SK-N-SH (cell line): ENCODE results near the gene NHLRC3. TPM values are rescaled to one million over a fixed set of nuclear protein-coding genes. Genes with fewer than 3 reads are reported as not detected.

ENCODE experiments used
- CTCF ChIA-PET: fragments of 300-600, 350-600 bp; formaldehyde crosslinking; extraction: SDS; loops from one replicate; lab custom pipeline; 2021; lab: Yijun Ruan, JAX
- POLR2A ChIA-PET: fragments of 350-600 bp; sonication (Branson Sonifier 250); formaldehyde crosslinking; extraction: SDS; loops from one replicate; lab custom pipeline; 2020; ENCODE audit warnings: antibody characterized with exemption, inconsistent platforms; lab: Yijun Ruan, JAX
- DNase-seq: peaks from one replicate; pipeline ENCODE4 v3.0.0; 2012
- H2AFZ ChIP-seq: fragments of 200-600 bp; sonication (generic); 2 replicates; pipeline ENCODE4 v1.8.1; 2016; ENCODE audit warnings: antibody characterized with exemption, mild to moderate bottlenecking, low read depth
- H3F3A ChIP-seq: fragments of 200-600 bp; sonication (generic); replicated peaks from 2 replicates; pipeline ENCODE3; 2016; ENCODE audit warnings: antibody characterized with exemption, mild to moderate bottlenecking; ENCODE audit not compliant: insufficient read depth
- H3K27ac ChIP-seq, 2 experiments: fragments of 200-500 bp in 1 of 2; fragments of 200-600 bp in 1 of 2; sonication (Bioruptor generic) in 1 of 2; sonication (generic), shearing (Covaris generic) in 1 of 2; 2 replicates each; pipeline versions ENCODE4 v1.5.1 to v1.6.1; 2014 to 2016; ENCODE audit warnings: low read depth in 2 of 2, inconsistent platforms in 1 of 2, low read length in 1 of 2, mild to moderate bottlenecking in 1 of 2, mixed read lengths in 1 of 2
- H3K27me3 ChIP-seq: fragments of 200-600 bp; sonication (generic), shearing (Covaris generic); 2 replicates; pipeline ENCODE4 v1.6.1; 2016; ENCODE audit warnings: mixed run types; ENCODE audit not compliant: insufficient read depth
- H3K36me3 ChIP-seq, 2 experiments: fragments of 200-500 bp in 1 of 2; fragments of 200-600 bp in 1 of 2; sonication (Bioruptor generic) in 1 of 2; sonication (generic) in 1 of 2; replicated peaks in 1 of 2; 2 replicates each; pipeline versions ENCODE3 to v1.5.1; 2014 to 2016; ENCODE audit warnings: low read length in 1 of 2, mild to moderate bottlenecking in 1 of 2; ENCODE audit not compliant: insufficient read depth in 2 of 2, control insufficient read depth in 1 of 2
- H3K4me1 ChIP-seq, 2 experiments: fragments of 200-500 bp in 1 of 2; fragments of 200-600 bp in 1 of 2; sonication (Bioruptor generic) in 1 of 2; sonication (generic), shearing (Covaris generic) in 1 of 2; 2 replicates each; pipeline versions ENCODE4 v1.5.1 to v1.6.1; 2014 to 2016; ENCODE audit warnings: low read depth in 1 of 2, low read length in 1 of 2, mixed run types in 1 of 2; ENCODE audit not compliant: insufficient read depth in 2 of 2, control insufficient read depth in 1 of 2
- H3K4me2 ChIP-seq: fragments of 200-600 bp; sonication (generic), shearing (Covaris generic); 2 replicates; pipeline ENCODE4 v1.6.1; 2017; ENCODE audit warnings: mixed run types
- H3K4me3 ChIP-seq, 2 experiments: fragments of 200-500 bp in 1 of 2; fragments of 200-600 bp in 1 of 2; sonication (Bioruptor generic) in 1 of 2; sonication (generic), shearing (Covaris generic) in 1 of 2; 2 replicates each; pipeline versions ENCODE4 v1.5.1 to v1.8.1; 2014 to 2016; ENCODE audit warnings: low read depth in 2 of 2, inconsistent platforms in 1 of 2, low read length in 1 of 2, mild to moderate bottlenecking in 1 of 2, mixed read lengths in 1 of 2, moderate library complexity in 1 of 2
- H3K79me2 ChIP-seq: fragments of 200-600 bp; sonication (generic); 2 replicates; pipeline ENCODE4 v1.8.1; 2017; ENCODE audit warnings: mild to moderate bottlenecking; ENCODE audit not compliant: insufficient read depth
- H3K9ac ChIP-seq: fragments of 200-600 bp; sonication (generic); 2 replicates; pipeline ENCODE4 v1.6.1; 2017; ENCODE audit warnings: mixed run types
- H3K9me2 ChIP-seq: fragments of 200-600 bp; sonication (generic); 2 replicates; pipeline ENCODE4 v1.6.1; 2017; ENCODE audit warnings: mixed run types
- H3K9me3 ChIP-seq: fragments of 200-600 bp; sonication (generic); 2 replicates; pipeline ENCODE4 v1.6.1; 2017; ENCODE audit warnings: mixed run types, mild to moderate bottlenecking, moderate library complexity
- H4K20me1 ChIP-seq: fragments of 200-600 bp; sonication (generic); 2 replicates; pipeline ENCODE4 v1.6.1; 2017; ENCODE audit warnings: mild to moderate bottlenecking, mixed run types; ENCODE audit not compliant: insufficient read depth
- EP300 ChIP-seq, 2 experiments: IDR thresholded peaks; 2 replicates each; pipeline versions ENCODE4 v1.4.0 to v1.6.1; 2012; ENCODE audit warnings: borderline replicate concordance in 1 of 2, low read depth in 1 of 2, low read length in 1 of 2
- FOSL2 ChIP-seq: IDR thresholded peaks from 2 replicates; pipeline ENCODE4 v1.4.0; 2012; ENCODE audit warnings: low read depth, mild to moderate bottlenecking, moderate library complexity, borderline replicate concordance
- FOXJ3 ChIP-seq: sonication (generic); formaldehyde crosslinking; IDR thresholded peaks from 2 replicates; pipeline ENCODE4 v1.5.1; 2020; ENCODE audit warnings: mild to moderate bottlenecking, missing genetic modification reagents
- FOXM1 ChIP-seq: IDR thresholded peaks from 2 replicates; pipeline ENCODE4 v1.4.0; 2012; ENCODE audit warnings: low read depth, mild to moderate bottlenecking
- GABPA ChIP-seq: IDR thresholded peaks from 2 replicates; pipeline ENCODE4 v1.4.0; 2012; ENCODE audit warnings: low read depth, mild to moderate bottlenecking
- GATA2 ChIP-seq: sonication (generic); formaldehyde crosslinking; IDR thresholded peaks from 2 replicates; pipeline ENCODE4 v1.5.0; 2020; ENCODE audit warnings: mild to moderate bottlenecking, missing genetic modification reagents
- JUND ChIP-seq: IDR thresholded peaks from 2 replicates; pipeline ENCODE4 v1.4.0; 2012
- MEF2A ChIP-seq: IDR thresholded peaks from 2 replicates; pipeline ENCODE4 v1.4.0; 2012; ENCODE audit warnings: low read depth, borderline replicate concordance
- NRF1 ChIP-seq: IDR thresholded peaks from 2 replicates; pipeline ENCODE4 v1.6.1; 2012; ENCODE audit warnings: low read depth, mild to moderate bottlenecking, low read length
- PBX3 ChIP-seq: IDR thresholded peaks from 2 replicates; pipeline ENCODE4; 2012
- RCOR1 ChIP-seq: fragments of 150-350 bp; IDR thresholded peaks from 2 replicates; pipeline ENCODE4 v1.6.1; 2017; ENCODE audit warnings: antibody characterized with exemption, low read length
- RFX5 ChIP-seq: IDR thresholded peaks from 2 replicates; pipeline ENCODE4 v1.6.1; 2012; ENCODE audit warnings: mild to moderate bottlenecking, improper control_type of control experiment, low read length
- SIN3A ChIP-seq: IDR thresholded peaks from 2 replicates; pipeline ENCODE4 v1.6.1; 2012; ENCODE audit warnings: low read depth, mild to moderate bottlenecking, low read length, moderate library complexity, borderline replicate concordance
- TAF1 ChIP-seq: IDR thresholded peaks from 2 replicates; pipeline ENCODE4 v1.6.1; 2012; ENCODE audit warnings: low read depth, mild to moderate bottlenecking, low read length, moderate library complexity, borderline replicate concordance
- USF1 ChIP-seq: IDR thresholded peaks from 2 replicates; pipeline ENCODE4 v1.4.0; 2012; ENCODE audit warnings: low read depth, borderline replicate concordance
- YY1 ChIP-seq: IDR thresholded peaks from 2 replicates; pipeline ENCODE4 v1.4.0; 2012; ENCODE audit warnings: low read depth, mild to moderate bottlenecking
- ZBTB33 ChIP-seq: IDR thresholded peaks from 2 replicates; pipeline ENCODE4 v1.4.0; 2012; ENCODE audit warnings: low read depth, borderline replicate concordance
- WGBS: methylation state at CpG from one replicate; pipeline ENCODE4 v1.1.6; 2017; ENCODE audit warnings: low lambda C conversion rate; 5-methylcytosine and 5-hydroxymethylcytosine counted together
- polyA plus RNA-seq, 3 experiments: library from polyadenylated mRNA; depleted of rRNA; stranded (reverse); fragments of >200 nt; gene quantifications; 2 replicates each; pipeline ENCODE4 v1.2.3, GENCODE V29; 2012

Gene NHLRC3
- polyA plus RNA-seq, 1 of the 3 experiments (the other 2 are of a cell fraction), result 7.1 TPM

GRCh38 chr13:39032150-39032549 lies 6.1 kb upstream of the NHLRC3 start (continued):
- TF ChIP-seq USF1 (no peak), TAF1 (no peak), YY1 (no peak), JUND (no peak), PBX3 (no peak)

GRCh38 chr13:39034085-39034484 lies 4.2 kb upstream of the NHLRC3 start:
- CTCF ChIA-PET, result interaction anchor here (1.1 kb wide), 1 partner anchor 11 kb away, joined by 3 read pairs; no protein-coding TSS in a partner anchor

More at GRCh38 chr13:39034085-39034484, 4.2 kb upstream of the NHLRC3 start:
- 100% methylated on average over 1 of the region's 1 CpG for WGBS
- Histone ChIP-seq H3K27me3 (no peaks in the 10 kb centered on the region), H3K4me3 (no peak overlapping the region), H3K9ac (no peak overlapping the region), H3K9me3 (no peaks in the 10 kb centered on the region), H3K4me1 (peaks cover 3 to 12% of the 10 kb centered on the region in 2 experiments; a peak in 3 of 4 replicates), H3K4me2 (peak overlapping the region; percentile 86; the same call in 1 of the 2 replicates), H2AFZ (no peak overlapping the region), H4K20me1 (peaks cover 22% of the 10 kb centered on the region), H3K79me2 (peaks cover 83% of the 10 kb centered on the region), H3K9me2 (no peaks in the 10 kb centered on the region), H3F3A (no peaks in the 10 kb centered on the region), H3K27ac (no peak overlapping the region), H3K36me3 (peaks cover 6 to 23% of the 10 kb centered on the region in 2 experiments)
- no peak for TF ChIP-seq MEF2A
- TF ChIP-seq FOXM1, result no peak
- no peak for TF ChIP-seq FOXJ3 (CRISPR knock-in tag)
- TF ChIP-seq GABPA, result no peak
- TF ChIP-seq FOSL2, result no peak
- no peak for TF ChIP-seq GATA2 (CRISPR knock-in tag)
- no peak for TF ChIP-seq PBX3
- no peak for TF ChIP-seq NRF1
- no peak for TF ChIP-seq ZBTB33
- no peak for TF ChIP-seq EP300 (IDR thresholded peaks at IDR 0.05; ENCODE audit: borderline replicate concordance in 1 of 2, low read depth in 1 of 2, low read length in 1 of 2)
- TF ChIP-seq RFX5, result no peak
- TF ChIP-seq RCOR1, result no peak
- no peak for TF ChIP-seq YY1
- TF ChIP-seq TAF1, result no peak
- TF ChIP-seq SIN3A, result no peak
- DNase-seq, result no peak
- POLR2A ChIA-PET, result no interaction called here
